PC-3 (cell line): Measurements from ENCODE around the gene CDX2.

Source experiments
- EZH2 ChIP-seq: fragments of 300-600 bp; sonication (generic); IDR thresholded peaks from one replicate; pipeline ENCODE4 v1.6.1; 2017; ENCODE audit warnings: antibody characterized with exemption, mild to moderate bottlenecking, low read length; ENCODE audit not compliant: unreplicated experiment
- EZH2phosphoT487 ChIP-seq: fragments of 300-600 bp; sonication (generic); IDR thresholded peaks from 2 replicates; pipeline ENCODE4 v1.6.1; 2018; ENCODE audit warnings: mild to moderate bottlenecking, antibody characterized with exemption, low read length, borderline replicate concordance
- TF ChIP-seq, protein P1 (sequence below): fragments of 300-600 bp; sonication (generic); conservative IDR thresholded peaks from 2 replicates; pipeline ENCODE4 v1.5.1; 2017; ENCODE audit warnings: antibody characterized with exemption, low read depth, mild to moderate bottlenecking, low read length

GRCh38 chr13:27919934-27920676 lies 49.0 kb downstream of the CDX2 start, which contains the start of gene PDX1:
- TF ChIP-seq, protein P1, sequence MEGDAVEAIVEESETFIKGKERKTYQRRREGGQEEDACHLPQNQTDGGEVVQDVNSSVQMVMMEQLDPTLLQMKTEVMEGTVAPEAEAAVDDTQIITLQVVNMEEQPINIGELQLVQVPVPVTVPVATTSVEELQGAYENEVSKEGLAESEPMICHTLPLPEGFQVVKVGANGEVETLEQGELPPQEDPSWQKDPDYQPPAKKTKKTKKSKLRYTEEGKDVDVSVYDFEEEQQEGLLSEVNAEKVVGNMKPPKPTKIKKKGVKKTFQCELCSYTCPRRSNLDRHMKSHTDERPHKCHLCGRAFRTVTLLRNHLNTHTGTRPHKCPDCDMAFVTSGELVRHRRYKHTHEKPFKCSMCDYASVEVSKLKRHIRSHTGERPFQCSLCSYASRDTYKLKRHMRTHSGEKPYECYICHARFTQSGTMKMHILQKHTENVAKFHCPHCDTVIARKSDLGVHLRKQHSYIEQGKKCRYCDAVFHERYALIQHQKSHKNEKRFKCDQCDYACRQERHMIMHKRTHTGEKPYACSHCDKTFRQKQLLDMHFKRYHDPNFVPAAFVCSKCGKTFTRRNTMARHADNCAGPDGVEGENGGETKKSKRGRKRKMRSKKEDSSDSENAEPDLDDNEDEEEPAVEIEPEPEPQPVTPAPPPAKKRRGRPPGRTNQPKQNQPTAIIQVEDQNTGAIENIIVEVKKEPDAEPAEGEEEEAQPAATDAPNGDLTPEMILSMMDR: no peak
- TF ChIP-seq EZH2: no peak
- no peak for TF ChIP-seq EZH2phosphoT487
